B cell (primary cell): ENCODE results near the gene CD58. TPM values are rescaled to one million over a fixed set of nuclear protein-coding genes. Genes with fewer than 3 reads are reported as not detected.

Experiments used
- ATAC-seq: fragments of 200-7000 bp; cut with Tn5 transposase; one replicate; pipeline ENCODE4 v1.10.0; 2021; ENCODE audit warnings: low read depth, mild to moderate bottlenecking, moderate number of reproducible peaks, moderate library complexity
- CTCF ChIA-PET: fragments of 350-600 bp; sonication (Branson Sonifier 250); formaldehyde crosslinking; loops from one replicate; lab custom pipeline; 2021; ENCODE audit warnings: antibody characterized with exemption, inconsistent platforms; lab: Charles Lee
- POLR2A ChIA-PET: fragments of 350-600 bp; sonication (Branson Sonifier 250); formaldehyde crosslinking; loops from one replicate; lab custom pipeline; 2021; ENCODE audit warnings: antibody characterized with exemption; lab: Charles Lee
- DNase-seq: peaks from one replicate; pipeline ENCODE4 v3.0.0; 2013
- H2AFZ ChIP-seq: 2 replicates; pipeline ENCODE4 v1.6.1; 2012; ENCODE audit warnings: mild to moderate bottlenecking, low read depth, low read length; ENCODE audit not compliant: insufficient read depth, poor library complexity, severe bottlenecking
- H3K27ac ChIP-seq, 2 donors: 1 replicate in 1 of 2; 2 replicates in 1 of 2; pipeline ENCODE4 v1.5.1; 2012 to 2013; ENCODE audit warnings: low read length in 2 of 2, mild to moderate bottlenecking in 2 of 2, moderate library complexity in 1 of 2
- H3K27me3 ChIP-seq, 4 experiments: fragments of 200-600 bp in 1 of 4; sonication (generic) in 1 of 4; replicated peaks in 1 of 4; 1 replicate in 2 of 4; 2 replicates in 2 of 4; pipeline versions ENCODE4 v1.6.1 to v1.7.0; 2013 to 2016; ENCODE audit warnings: low read length in 3 of 4, mild to moderate bottlenecking in 2 of 4, mixed read lengths in 1 of 4, moderate library complexity in 1 of 4; ENCODE audit not compliant: insufficient read depth in 4 of 4, control insufficient read depth in 3 of 4; ENCODE audit errors: control extremely low read depth in 1 of 4
- H3K36me3 ChIP-seq, 2 experiments: replicated peaks in 1 of 2; 1 replicate in 1 of 2; 2 replicates in 1 of 2; pipeline versions ENCODE4 v1.6.1 to v1.7.1; 2013; ENCODE audit warnings: low read length in 1 of 2; ENCODE audit not compliant: insufficient read depth in 2 of 2, control insufficient read depth in 1 of 2; ENCODE audit errors: control extremely low read depth in 1 of 2, extremely low read depth in 1 of 2
- H3K4me1 ChIP-seq, 2 donors: fragments of 200-600 bp in 1 of 2; sonication (generic) in 1 of 2; 1 replicate in 1 of 2; 2 replicates in 1 of 2; pipeline versions ENCODE4 v1.5.1 to v1.6.1; 2013 to 2017; ENCODE audit warnings: low read length in 2 of 2; ENCODE audit not compliant: control insufficient read depth in 2 of 2, insufficient read depth in 2 of 2
- H3K4me2 ChIP-seq: replicated peaks from 2 replicates; pipeline ENCODE3; 2012; ENCODE audit warnings: mild to moderate bottlenecking, low read depth, low read length; ENCODE audit not compliant: poor library complexity, severe bottlenecking
- H3K4me3 ChIP-seq, 5 experiments: fragments of 200-600 bp in 1 of 5; sonication (generic) in 1 of 5; 1 replicate in 3 of 5; 2 replicates in 2 of 5; pipeline versions ENCODE4 v1.5.1 to v1.7.0; 2011 to 2016; ENCODE audit warnings: low read length in 4 of 5, mild to moderate bottlenecking in 4 of 5, low read depth in 2 of 5, control low read depth in 1 of 5, moderate library complexity in 1 of 5; ENCODE audit not compliant: insufficient read depth in 1 of 5; ENCODE audit errors: control extremely low read depth in 1 of 5, extremely low read depth in 1 of 5
- H3K79me2 ChIP-seq: fragments of 200-600 bp; sonication (generic); one replicate; pipeline ENCODE4 v1.6.0; 2016; ENCODE audit warnings: low read length; ENCODE audit not compliant: control insufficient read depth, insufficient read depth
- H3K9ac ChIP-seq: fragments of 200-600 bp; sonication (generic); 2 replicates; pipeline ENCODE4 v1.6.1; 2017; ENCODE audit warnings: mild to moderate bottlenecking, low read length, moderate library complexity
- H3K9me3 ChIP-seq, 3 donors: one replicate each; pipeline versions ENCODE4 v1.6.1 to v1.7.1; 2013; ENCODE audit warnings: low read length in 2 of 3; ENCODE audit not compliant: control insufficient read depth in 2 of 3, insufficient read depth in 1 of 3; ENCODE audit errors: control extremely low read depth in 1 of 3
- H4K20me1 ChIP-seq: 2 replicates; pipeline ENCODE4 v1.6.0; 2012; ENCODE audit warnings: mild to moderate bottlenecking, low read length; ENCODE audit not compliant: insufficient read depth, control insufficient read depth, poor library complexity, severe bottlenecking
- H3K27ac Mint-ChIP-seq: one replicate; pipeline ENCODE4 v1.8.0; 2021; ENCODE audit warnings: mixed read lengths
- H3K27me3 Mint-ChIP-seq: one replicate; pipeline ENCODE4 v1.8.0; 2021; ENCODE audit warnings: mixed read lengths
- H3K4me1 Mint-ChIP-seq: one replicate; pipeline ENCODE4 v1.8.0; 2021; ENCODE audit warnings: mixed read lengths
- H3K4me3 Mint-ChIP-seq: one replicate; pipeline ENCODE4 v1.8.0; 2021; ENCODE audit warnings: mixed read lengths
- H3K9me3 Mint-ChIP-seq: one replicate; pipeline ENCODE4 v1.8.0; 2022; ENCODE audit warnings: mixed read lengths; ENCODE audit not compliant: insufficient read depth
- EZH2 ChIP-seq: IDR thresholded peaks from 2 replicates; pipeline ENCODE4 v1.6.1; 2012; ENCODE audit warnings: borderline replicate concordance, low read depth, mild to moderate bottlenecking, moderate library complexity, low read length; ENCODE audit not compliant: insufficient read depth, poor library complexity, severe bottlenecking
- WGBS: methylation state at CpG from one replicate; pipeline ENCODE4 v1.1.5; 2013; ENCODE audit warnings: missing lambda C conversion rate; ENCODE audit not compliant: insufficient coverage; 5-methylcytosine and 5-hydroxymethylcytosine counted together
- intact Hi-C: fragments of 100-400 bp; cut with micrococcal nuclease; formaldehyde crosslinking; loops from one replicate; pipeline ENCODE4 v1.10.0; 2022
- polyA plus RNA-seq: library from polyadenylated mRNA; depleted of rRNA; stranded (reverse); fragments of >200 nt; gene quantifications from 2 replicates; pipeline ENCODE4 v1.2.3, GENCODE V29; 2012
- total RNA-seq, 2 donors: library from RNA; stranded (reverse); fragments of 120-200 nt in 1 of 2; gene quantifications; 1 replicate in 1 of 2; 2 replicates in 1 of 2; pipeline versions ENCODE4 v1.2.3 to v1.2.4, GENCODE V29; 2013 to 2022
- TF ChIP-seq, protein P1 (sequence below): fragments of 200-600 bp; IDR thresholded peaks from one replicate; pipeline ENCODE4 v1.8.0; 2022; ENCODE audit warnings: antibody characterized with exemption, mild to moderate bottlenecking

The CD58 gene
- total and polyA plus RNA-seq, 2 donors (not counting 1 experiment from before 2014, with no cell fraction given) = 12.3 to 47.6 TPM

DNA sequence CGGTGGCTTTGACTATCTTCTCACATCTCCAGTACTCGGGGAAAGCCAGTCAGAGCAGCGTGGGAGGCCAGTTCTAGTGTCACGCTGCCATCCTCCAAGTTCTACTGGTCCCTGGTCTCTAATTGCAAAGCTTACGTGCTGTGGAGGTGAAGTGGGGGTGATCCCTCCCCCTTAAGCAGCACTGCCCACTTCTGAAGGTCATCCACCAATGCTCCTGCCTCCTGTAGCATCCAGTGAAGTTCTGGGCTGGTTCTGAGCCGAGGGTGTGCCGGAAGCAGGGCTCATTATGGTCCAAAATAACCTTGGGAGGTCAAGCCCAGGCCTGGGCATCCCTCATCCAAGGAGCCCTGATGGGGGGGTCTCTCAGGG lies 95.0 kb downstream of the CD58 start:
- no peak overlapping the region for H3K9ac ChIP-seq
- no peak overlapping the region for H3K4me3 ChIP-seq
- Mint-ChIP-seq H3K4me3 (no peak overlapping the region), H3K4me1 (no peaks in the 10 kb centered on the region), H3K27ac (no peak overlapping the region), H3K27me3 (no peaks in the 10 kb centered on the region), H3K9me3 (no peaks in the 10 kb centered on the region)
- WGBS = 86% methylated on average over 2 of the region's 7 CpGs
- H2AFZ ChIP-seq = no peak overlapping the region
- TF ChIP-seq EZH2 = no peak
- TF ChIP-seq, protein P1, sequence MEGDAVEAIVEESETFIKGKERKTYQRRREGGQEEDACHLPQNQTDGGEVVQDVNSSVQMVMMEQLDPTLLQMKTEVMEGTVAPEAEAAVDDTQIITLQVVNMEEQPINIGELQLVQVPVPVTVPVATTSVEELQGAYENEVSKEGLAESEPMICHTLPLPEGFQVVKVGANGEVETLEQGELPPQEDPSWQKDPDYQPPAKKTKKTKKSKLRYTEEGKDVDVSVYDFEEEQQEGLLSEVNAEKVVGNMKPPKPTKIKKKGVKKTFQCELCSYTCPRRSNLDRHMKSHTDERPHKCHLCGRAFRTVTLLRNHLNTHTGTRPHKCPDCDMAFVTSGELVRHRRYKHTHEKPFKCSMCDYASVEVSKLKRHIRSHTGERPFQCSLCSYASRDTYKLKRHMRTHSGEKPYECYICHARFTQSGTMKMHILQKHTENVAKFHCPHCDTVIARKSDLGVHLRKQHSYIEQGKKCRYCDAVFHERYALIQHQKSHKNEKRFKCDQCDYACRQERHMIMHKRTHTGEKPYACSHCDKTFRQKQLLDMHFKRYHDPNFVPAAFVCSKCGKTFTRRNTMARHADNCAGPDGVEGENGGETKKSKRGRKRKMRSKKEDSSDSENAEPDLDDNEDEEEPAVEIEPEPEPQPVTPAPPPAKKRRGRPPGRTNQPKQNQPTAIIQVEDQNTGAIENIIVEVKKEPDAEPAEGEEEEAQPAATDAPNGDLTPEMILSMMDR = no peak
- DNase-seq = no peak
- no peaks in the 10 kb centered on the region for H3K9me3 ChIP-seq
- no peak overlapping the region for H3K4me2 ChIP-seq
- intact Hi-C loops = no loop called here
- no peaks in the 10 kb centered on the region for H3K79me2 ChIP-seq
- ChIA-PET CTCF (interaction anchor here (1.9 to 5.8 kb wide), 2 partner anchors 10 to 337 kb away, joined by 9 to 36 read pairs; no protein-coding TSS in a partner anchor), POLR2A (no interaction called here)
- H4K20me1 ChIP-seq = no peaks in the 10 kb centered on the region
- H3K36me3 ChIP-seq = no peaks in the 10 kb centered on the region
- ATAC-seq = no peak
- no peak overlapping the region for H3K27ac ChIP-seq
- H3K4me1 ChIP-seq = no peaks in the 10 kb centered on the region
- H3K27me3 ChIP-seq = no peaks in the 10 kb centered on the region

DNA sequence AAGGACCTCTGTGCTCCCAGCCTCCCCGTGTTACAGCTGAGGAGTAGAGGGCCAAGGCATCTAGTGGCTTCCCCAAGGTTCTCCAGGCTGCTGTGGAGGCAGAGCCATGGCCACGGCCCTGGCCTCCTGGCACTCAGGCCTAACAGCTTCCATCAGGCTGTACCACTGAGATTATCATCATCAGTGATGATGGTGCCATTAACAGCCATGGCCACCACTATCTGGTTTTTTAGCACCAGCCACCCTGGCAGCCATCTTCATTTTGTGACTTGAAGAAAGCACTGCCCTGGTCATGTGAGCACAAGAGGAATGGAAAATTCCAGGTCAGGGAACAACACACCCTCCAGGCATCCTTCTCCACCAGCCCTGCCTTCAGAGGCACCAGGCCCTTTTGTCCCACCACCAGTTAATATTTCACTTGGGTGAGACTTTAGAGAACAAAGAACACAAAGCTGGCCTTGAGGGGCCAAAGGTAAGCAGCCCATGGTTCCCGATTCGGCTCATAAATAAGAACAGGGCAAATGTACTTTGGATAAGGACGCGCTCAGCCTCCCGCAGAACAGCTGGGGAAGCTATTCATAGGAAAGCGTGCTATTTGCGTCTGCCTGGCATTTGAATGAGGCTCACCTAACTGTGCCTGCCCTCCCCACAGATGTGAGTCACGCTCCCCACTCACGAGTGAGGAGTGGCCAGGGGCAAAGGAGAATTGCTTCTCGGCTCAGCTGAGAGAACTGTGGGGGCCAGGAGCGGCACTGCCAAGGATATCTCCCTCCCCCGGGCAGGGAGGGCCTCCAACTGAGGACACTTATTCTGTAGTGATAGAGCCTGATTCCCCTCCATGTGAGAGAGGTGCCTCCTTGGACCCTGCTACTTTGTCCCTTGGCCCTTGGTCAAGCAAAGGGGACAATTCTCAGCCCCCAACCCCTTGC lies 95.6 kb downstream of the CD58 start:
- H2AFZ ChIP-seq = no peak overlapping the region
- Mint-ChIP-seq H3K27ac (no peak overlapping the region), H3K4me3 (no peak overlapping the region), H3K4me1 (no peaks in the 10 kb centered on the region), H3K9me3 (no peaks in the 10 kb centered on the region), H3K27me3 (no peaks in the 10 kb centered on the region)
- H3K4me2 ChIP-seq = no peak overlapping the region
- H3K9me3 ChIP-seq = no peaks in the 10 kb centered on the region
- no peaks in the 10 kb centered on the region for H3K36me3 ChIP-seq
- H3K27ac ChIP-seq = no peak overlapping the region
- no peaks in the 10 kb centered on the region for H4K20me1 ChIP-seq
- H3K79me2 ChIP-seq = no peaks in the 10 kb centered on the region
- ChIA-PET POLR2A (no interaction called here), CTCF (interaction anchor here (1.9 to 5.8 kb wide), 2 partner anchors 11 to 336 kb away, joined by 9 to 36 read pairs; no protein-coding TSS in a partner anchor)
- no peak overlapping the region for H3K4me3 ChIP-seq
- WGBS = 96% methylated on average over 14 of the region's 14 CpGs
- no peaks in the 10 kb centered on the region for H3K4me1 ChIP-seq
- DNase-seq = no peak
- TF ChIP-seq, protein P1 = no peak
- no peak for TF ChIP-seq EZH2
- no peak for ATAC-seq
- intact Hi-C loops = no loop called here
- H3K9ac ChIP-seq = no peak overlapping the region
- H3K27me3 ChIP-seq = no peaks in the 10 kb centered on the region
